HG03175 (cell line): ENCODE data around the gene NLRC5.
"Not testable (repeated sequence)": the region's sequence is repeated elsewhere in the genome, so short reads cannot be mapped to it uniquely, and the experiment has no call there.

ENCODE experiments used
- ATAC-seq: cut with Tn5 transposase; IDR thresholded peaks from one replicate; pipeline ENCODE4 v1.9.1; 2021; ENCODE audit warnings: mild to moderate bottlenecking, moderate library complexity; ENCODE audit not compliant: unreplicated experiment

Gene NLRC5

DNA sequence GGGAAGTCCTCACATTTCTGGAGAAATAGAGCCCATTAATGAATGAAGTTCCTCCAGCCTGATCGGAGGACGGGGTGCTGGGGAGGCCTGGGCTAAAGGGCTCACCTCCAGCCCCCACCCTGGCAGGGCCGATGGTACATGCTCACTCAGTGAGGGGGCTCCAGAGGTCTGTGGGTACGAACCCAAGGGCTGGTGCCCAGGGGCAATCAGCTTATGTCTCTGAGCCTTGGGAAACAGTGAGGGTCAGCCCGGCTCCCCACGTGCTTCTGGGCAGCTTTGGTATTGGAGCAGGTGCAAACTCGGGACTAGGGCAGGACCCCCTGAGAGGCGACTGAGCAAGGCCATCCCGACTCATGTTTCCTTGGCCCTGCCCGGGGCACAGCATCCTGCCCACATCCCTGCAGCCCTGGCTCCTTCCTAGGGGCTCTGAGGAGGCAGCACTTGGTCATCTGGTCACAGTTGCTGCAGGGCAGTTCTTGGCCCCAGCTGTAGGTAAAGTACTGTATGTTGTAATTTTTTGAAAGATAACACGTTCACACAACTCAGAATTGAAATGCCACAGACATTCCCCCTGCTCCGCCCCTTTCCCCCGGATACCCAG, 28.6 kb upstream of the NLRC5 start:
- ATAC-seq: no peak

DNA sequence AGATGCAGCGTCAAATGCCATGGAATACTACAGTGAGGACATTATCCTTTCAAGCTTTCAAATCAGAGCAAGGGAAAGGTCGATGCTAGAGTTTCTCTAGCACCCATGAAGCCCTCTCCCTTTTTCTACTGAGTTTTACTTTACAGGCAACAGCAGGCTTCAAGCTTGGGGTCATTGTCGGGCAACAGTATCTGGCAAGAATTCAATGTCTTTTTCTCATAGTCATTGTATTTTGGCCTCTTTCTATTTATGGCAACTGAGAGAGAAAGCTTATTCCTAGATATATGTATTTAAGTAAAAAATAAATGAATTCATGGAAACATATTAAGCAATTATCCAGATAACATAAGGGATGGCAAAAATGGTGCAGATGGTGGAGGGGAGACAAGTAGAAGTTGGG, 28.0 kb upstream of the NLRC5 start:
- ATAC-seq: no peak

DNA sequence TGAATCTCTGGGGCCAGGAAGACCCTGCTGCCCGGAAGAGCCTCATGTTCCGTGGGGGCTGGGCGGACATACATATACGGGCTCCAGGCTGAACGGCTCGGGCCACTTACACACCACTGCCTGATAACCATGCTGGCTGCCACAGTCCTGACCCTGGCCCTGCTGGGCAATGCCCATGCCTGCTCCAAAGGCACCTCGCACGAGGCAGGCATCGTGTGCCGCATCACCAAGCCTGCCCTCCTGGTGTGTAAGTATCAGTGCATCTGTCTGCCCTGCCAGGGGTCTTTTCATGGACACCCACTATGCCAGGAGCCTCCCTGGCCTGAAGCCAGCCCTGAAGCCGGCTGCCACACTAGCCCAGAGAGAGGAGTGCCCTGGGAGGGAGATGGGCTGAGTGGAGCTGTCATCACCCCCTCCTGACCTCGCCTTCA, 27.5 kb upstream of the NLRC5 start, which contains the start of gene CETP:
CETP (plus strand) TSS at position 100 of the 431 bp plus-strand sequence; CDS start at position 130, 30 bp downstream.
- ATAC-seq: no peak

DNA sequence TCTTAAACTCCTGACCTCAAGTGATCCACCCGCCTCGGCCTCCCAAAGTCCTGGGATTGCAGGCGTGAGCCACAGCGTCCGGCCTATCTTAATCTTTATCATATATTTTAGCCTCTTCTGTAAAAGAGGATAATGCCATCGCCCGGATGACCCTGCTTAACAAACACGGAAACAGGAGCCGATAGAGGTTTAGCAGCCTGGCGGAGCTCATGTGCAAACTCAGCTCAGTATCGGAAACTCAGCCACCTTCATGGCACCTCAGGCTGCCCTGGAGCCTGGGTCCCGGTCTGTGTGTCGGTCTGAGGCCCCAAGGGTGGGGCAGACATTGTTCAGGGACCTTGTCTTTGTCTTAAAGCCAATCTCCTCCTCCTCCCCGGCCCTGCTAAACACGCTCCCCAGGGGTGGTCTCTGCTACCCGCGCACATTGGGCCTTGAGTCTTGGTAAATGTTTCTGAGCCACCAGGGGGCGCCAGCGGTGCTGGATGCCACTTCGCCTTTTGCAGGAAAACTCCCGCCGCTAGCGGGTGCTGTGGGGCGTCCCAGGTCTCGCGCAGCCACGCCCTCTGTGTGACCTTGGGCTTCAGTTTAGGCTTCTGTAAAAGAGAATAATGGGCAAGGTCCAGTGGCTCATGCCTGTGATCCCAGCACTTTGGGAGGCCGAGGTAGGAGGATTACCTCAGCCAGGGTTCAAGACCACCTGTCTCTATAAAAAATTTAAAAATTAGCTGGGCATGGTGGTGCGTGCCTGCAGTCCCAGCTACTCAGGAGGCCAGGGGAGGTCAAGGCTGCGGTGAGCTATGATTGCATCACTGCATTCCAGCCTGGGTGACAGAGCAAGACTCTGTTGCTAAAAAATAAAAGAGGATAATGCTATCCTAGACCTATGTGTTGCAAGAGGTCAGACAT, 24.9 kb upstream of the NLRC5 start:
- ATAC-seq: peak; percentile 80

DNA sequence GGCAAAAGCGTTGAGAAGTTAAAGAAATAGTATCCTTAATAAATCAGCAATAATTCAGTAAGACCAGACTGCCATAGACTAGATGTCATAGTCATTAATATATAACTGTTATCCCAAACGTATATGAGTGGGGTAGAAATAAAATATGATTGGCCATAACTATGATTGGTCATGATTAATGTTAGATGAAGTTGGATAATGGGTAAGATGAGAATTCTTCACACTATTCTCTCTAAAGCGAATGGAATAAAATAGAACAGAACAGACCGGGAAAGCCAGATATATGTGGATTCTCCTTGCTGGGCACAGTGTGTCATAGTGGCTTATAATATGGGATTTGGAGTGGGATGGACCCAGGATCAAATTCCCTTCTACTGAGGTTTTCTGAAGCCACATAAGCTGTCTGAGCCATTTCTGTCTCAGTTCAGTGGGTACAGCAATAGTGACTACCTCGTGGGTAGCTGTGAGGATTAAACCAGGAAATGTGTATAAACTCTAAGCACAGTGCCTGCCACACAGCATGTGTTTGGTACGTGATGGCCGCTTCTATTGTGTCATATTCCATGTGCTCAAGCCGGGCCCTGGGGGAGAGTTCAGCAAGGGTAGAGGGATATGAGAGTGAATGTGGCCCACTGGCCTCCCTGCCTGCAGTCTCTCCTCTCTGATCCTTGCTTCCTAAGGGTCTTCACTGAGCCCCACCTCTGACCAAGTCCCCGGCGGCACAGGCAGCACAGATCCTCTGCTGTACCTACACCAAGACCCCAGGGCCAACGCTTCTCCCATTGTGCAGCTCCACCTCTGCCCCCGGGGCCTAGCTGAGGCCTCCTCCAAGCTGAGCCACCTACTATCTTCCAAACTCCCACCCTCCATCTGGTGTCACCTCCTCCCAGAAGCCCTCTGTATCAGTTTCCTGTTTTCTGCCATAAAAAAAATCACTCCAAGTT, 23.9 kb upstream of the NLRC5 start:
- ATAC-seq: no peak

DNA sequence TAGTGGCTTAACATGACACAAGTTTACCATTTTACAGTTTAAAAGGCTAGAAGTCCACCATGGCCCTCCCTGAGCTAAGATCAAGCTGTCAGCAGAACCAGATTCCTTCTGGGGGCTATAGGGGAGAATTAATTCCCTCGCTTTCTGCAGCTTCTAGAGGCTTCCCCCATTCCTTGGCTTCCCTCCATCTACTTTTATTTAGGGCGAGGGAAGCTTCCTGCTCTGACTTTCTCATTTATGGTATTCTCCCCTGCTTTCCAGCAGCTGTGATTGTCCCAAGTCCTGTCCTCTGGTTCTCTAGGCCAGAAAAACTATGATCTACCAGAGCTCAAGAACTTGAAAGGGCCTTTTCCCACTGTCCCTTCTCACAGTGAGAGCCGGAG, 23.3 kb upstream of the NLRC5 start:
- no peak for ATAC-seq

DNA sequence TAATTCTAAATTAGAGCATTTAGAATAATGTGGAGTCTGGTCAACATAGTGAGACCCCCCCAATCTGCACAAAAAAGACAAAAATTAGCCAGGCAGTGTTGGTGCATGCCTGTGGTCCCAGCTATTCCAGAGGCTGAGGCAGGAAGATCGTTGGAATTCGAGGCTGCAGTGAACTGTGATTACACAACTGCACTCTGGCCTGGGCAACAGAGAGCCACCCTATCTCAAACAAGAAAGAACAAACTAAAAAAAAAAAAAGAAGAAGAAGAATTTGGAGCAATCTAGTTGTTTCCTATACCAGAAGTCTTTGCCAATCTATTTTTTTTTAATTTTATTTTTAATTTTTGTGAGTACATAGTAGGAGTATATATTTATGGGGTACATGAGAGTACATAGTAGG, 21.6 kb upstream of the NLRC5 start:
- no peak for ATAC-seq

DNA sequence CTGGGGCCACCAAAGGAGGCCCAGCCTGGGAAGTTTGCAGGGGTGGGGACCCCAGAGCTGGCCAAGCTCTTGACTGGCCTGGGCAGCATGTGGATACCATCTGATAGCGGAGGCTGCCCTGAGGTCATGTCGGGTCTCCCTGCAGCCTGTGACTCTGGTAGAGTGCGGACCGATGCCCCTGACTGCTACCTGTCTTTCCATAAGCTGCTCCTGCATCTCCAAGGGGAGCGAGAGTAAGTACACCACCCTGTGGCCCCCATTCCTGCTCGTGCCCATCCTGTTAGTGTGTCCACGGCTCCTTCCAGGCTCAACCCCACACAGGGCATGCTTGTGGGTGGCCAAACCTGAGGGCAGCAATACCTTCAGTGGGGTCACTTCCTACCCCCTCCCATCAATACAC, 19.6 kb upstream of the NLRC5 start:
- no peak for ATAC-seq

DNA sequence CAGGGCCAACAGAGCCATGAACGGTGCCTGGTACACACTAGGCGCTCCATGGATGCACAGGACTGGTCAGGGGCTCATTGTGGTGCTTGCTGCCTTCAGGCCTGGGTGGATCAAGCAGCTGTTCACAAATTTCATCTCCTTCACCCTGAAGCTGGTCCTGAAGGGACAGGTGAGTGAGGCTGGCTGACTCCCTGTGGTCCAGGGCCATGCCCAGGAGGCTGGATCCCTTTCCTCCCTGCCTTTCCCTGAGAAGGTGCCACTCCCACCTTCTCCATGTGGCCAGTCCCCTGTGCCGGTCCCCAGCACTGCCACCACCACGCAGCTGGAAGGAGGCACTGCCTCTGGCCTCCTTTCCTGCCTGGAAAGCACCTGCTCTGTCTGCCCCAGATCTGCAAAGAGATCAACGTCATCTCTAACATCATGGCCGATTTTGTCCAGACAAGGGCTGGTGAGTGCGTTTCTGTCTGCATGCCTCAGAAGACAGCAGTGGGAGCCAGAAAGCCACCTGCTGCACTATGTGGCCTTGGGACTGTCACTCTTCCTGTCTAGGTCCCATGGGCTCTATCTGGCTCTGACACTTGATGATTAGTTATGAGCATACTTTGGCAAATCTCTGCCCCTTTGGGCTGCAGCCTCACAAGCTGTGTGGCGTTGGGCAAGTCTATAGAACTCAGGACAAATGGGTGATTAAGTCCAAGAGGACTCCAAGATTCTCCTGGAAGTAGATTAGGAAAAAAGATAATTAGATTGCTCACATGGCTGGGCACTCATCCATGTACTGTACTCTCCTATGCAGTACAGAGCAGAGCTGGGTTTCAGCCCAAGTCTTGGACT, 18.2 kb upstream of the NLRC5 start:
- peak; percentile 74 for ATAC-seq

DNA sequence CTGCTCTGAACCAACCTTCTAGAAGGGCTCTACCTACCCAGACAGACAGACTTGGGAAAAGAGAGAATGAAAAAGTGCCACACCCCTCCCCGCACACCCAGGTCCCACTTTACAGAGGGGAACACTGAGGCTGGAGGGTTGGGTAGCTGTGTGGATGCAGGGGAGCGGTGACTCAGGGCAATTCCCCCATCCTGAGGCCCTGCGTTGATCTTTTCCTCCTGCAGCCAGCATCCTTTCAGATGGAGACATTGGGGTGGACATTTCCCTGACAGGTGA, 17.7 kb upstream of the NLRC5 start:
- no peak for ATAC-seq

DNA sequence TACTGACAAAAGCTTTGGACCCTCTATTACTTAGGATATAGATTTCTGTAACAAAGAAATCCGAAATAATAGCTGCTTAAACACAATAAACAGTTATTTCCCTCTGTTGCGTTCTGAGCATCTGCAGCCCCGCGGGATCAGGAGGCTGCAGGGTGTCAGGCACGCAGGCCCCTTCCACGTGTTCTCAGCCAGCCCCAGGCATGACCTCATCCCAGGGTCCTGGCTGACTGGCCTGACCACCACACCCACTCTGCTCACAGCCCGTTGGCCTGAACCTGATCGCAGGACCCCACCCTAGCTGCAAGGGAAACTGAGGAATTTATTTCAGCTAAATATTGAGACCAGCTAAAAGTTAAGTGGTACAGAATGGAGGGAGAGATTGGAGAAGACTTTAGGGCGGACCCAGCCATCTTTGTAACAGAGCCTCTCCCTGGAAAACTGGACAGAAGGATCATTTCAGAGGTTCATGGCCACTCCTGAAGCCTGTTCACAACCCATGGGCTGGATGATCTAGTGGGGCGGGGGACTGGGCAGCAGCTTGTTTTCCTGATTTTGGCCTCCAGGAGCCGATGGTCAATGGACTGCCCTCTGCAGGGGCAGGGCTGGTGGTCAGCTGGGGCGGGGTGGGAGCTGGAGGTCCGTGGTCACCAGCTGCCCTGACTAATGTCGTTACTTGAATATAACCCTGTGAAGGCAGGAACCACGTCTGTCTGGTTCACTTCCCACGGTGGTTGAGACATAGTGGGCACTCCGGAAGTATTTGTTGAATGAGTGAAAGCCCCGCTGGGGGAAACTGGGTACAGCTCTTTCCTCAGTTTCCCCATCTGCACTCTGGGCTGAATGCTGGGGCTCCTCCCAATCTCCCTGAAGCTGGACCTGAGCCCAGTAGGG, 16.7 kb upstream of the NLRC5 start:
- no peak for ATAC-seq

DNA sequence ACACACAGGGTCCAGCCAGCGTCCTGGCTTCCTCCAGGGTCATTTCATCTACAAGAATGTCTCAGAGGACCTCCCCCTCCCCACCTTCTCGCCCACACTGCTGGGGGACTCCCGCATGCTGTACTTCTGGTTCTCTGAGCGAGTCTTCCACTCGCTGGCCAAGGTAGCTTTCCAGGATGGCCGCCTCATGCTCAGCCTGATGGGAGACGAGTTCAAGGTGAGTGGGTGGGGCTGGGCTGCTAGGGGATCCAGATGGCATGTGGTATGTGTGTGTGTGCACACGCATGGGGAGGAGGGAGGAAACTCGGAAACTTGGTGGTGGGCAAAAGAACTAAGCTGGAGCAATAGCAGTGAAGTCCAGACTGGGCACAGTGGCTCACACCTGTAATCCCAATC, 16.1 kb upstream of the NLRC5 start:
- ATAC-seq: no peak

DNA sequence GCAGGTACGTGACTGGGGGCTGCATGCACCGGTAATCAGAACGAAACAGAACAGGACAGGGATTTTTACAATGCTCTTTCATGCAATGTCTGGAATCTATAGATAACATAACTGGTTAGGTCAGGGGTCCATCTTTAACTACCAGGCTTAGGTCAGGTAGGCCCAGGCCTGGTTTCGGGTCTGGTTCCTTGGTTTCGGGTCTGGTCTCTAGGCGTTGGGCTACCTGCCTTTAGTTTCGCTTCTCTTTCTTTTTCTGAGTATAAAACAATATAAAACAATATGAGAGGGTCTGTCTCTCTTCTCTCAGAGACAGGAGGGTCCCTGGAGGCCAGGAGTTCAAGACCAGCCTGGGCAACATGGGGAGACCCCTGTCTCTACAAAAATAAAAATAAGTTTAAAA, 15.5 kb upstream of the NLRC5 start:
- ATAC-seq: not testable (repeated sequence)

DNA sequence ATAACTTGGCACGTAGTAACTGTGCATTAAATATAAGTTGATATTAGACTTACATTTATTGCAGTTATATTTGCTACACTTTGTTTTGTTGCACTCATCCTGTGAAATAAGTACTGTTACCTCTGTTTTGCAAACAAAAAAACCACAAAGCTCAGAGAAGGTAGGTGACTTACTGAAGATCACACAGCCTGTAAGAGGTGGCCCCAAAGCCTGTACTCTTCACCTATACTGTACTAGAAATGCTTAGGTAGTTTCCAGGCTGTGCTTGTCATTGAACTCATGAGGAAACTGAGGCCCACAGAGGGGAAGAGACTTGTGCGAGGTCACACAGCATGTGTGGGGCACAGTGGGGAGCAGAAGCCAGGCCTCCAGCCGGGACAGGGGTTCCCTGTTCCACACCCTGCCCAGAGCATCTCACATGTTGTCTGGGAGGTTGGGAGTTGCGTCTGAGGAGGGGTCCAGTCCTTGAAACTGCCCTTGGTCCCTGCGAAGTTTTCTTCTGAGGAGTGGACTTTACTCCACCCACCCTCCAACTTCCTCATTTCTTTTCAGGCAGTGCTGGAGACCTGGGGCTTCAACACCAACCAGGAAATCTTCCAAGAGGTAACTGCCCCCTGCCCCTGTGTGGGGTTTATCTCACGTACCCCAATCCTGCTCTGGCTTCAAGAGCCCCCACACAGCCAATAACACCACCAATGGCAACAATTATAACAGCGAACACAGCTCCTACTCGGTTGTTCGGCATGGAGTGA, 14.6 kb upstream of the NLRC5 start:
- no peak for ATAC-seq

DNA sequence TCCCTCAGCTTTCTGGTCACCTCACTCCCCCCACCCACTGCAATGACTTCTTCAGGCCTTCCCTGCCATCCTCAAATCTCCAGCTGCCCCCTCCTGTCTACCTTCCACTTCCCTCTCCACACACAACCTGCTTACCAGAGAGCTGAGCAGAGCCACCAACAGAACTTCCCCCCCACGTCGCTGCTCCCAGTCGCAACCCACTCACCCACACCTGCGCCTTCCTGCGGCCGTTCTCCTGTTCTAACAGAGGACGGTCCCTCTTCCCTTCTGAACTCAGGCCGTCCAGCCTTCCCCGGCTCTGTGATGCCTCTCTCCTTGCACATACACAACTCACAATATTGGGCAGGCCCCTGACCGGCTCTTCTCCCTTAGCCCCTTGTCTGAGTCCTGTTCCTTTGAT, 13.6 kb upstream of the NLRC5 start:
- no peak for ATAC-seq

DNA sequence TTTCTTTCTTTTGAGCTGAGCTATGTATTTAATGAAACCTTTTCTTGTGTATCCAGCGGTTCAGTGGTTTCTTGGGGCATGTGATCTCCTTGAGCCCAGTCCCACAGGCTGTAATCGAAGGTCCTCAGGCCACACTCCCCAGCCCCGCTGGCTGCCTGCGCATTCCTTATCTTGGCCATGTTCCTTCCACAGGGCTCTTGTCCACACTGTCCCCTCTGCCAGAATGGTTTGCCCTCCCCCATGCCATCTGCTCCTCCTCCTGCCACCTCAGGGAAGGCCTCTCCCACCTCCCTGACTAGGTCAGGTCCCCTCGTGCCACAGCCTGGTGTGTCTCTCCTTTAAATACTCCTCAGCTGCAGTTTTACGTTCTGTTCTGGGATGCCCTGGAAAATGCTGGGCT, 12.1 kb upstream of the NLRC5 start:
- no peak for ATAC-seq

DNA sequence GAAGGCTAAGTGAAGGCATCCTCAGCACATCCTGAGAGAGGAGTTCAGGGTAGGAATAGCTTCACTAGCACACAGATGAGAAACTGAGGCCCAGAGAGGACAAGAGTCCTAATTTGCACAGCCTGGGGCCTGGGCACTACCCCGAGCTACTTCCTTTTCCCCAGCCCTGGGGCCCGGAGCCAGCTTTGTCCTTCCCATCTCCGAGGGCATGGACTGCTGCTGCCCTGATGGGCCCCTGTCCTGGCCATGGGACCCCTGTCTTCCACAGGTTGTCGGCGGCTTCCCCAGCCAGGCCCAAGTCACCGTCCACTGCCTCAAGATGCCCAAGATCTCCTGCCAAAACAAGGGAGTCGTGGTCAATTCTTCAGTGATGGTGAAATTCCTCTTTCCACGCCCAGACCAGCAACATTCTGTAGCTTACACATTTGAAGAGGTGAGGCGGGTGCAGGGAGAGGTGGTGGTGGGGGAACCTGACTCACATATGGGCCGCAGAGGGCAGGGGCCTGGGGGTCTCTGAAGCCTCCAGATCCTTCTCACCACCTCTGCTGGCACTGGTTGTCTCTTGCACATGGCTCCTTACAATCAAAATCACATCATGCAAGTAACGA, 11.4 kb upstream of the NLRC5 start:
- ATAC-seq: no peak

DNA sequence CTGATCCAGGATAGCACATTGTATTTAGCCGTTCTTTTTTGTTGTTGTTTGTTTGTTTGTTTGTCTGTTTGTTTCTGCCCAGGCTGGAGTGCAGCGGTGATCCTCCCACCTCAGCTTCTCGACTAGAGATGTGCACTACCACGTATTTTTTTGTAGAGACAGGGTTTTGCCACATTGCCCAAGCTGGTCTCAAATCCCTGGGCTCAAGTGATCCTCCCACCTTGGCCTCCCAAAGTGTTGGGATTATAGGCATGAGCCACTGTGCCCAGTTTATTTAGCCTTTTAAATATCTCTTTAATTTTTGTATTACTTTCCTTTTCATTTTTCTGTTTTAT, 9.2 kb upstream of the NLRC5 start:
- ATAC-seq: no peak
